Thyroid gland (tissue), 4 donors: ENCODE results near the gene GANC.

ENCODE experiments used
- CTCF ChIP-seq, 6 experiments: fragments of 200-600 bp in 3 of 6; fragments of 450-650 bp in 3 of 6; sonication (generic) in 3 of 6; IDR thresholded peaks; one replicate each; pipeline ENCODE4 v1.5.1; 2016 to 2019; ENCODE audit warnings: antibody characterized with exemption in 6 of 6, mild to moderate bottlenecking in 2 of 6, inconsistent platforms in 1 of 6, moderate library complexity in 1 of 6
- POLR2A ChIP-seq, 2 donors: fragments of 450-650 bp; IDR thresholded peaks; one replicate each; pipeline ENCODE4 v1.6.1; 2017; ENCODE audit warnings: antibody characterized with exemption in 2 of 2, mild to moderate bottlenecking in 2 of 2, moderate library complexity in 1 of 2

GRCh38 chr15:42404461-42405235, 131.6 kb downstream of the GANC start:
- TF ChIP-seq CTCF (IDR thresholded peaks at IDR 0.05) (no peak), POLR2A (IDR thresholded peaks at IDR 0.05) (no peak)
